PFSK-1 (cell line): Measurements from ENCODE around the gene ADCY6.
A peak's percentile ranks its signal among the peaks of the same experiment; 100 is the strongest.

Source experiments
- FOXP2 ChIP-seq: optimal IDR thresholded peaks from 2 replicates; pipeline ENCODE3; 2011; ENCODE audit warnings: borderline replicate concordance, control low read depth, inconsistent platforms; ENCODE audit not compliant: insufficient read depth; ENCODE audit errors: extremely low read length, extremely low read depth
- POLR2AphosphoS5 ChIP-seq: IDR thresholded peaks from 2 replicates; pipeline ENCODE4 v1.6.1; 2012; ENCODE audit warnings: low read depth, mild to moderate bottlenecking, control low read depth, low read length, moderate library complexity
- REST ChIP-seq, 2 experiments: IDR thresholded peaks; 2 replicates each; pipeline versions ENCODE4 v1.6.1 to v1.8.0; 2011 to 2012; ENCODE audit warnings: low read depth in 2 of 2, low read length in 2 of 2, control low read depth in 1 of 2, inconsistent platforms in 1 of 2, mild to moderate bottlenecking in 1 of 2, moderate library complexity in 1 of 2; ENCODE audit not compliant: insufficient read depth in 1 of 2
- SIN3A ChIP-seq: IDR thresholded peaks from 2 replicates; pipeline ENCODE4 v1.6.1; 2012; ENCODE audit warnings: mild to moderate bottlenecking, low read length, moderate library complexity, borderline replicate concordance; ENCODE audit not compliant: insufficient read depth
- TAF1 ChIP-seq: IDR thresholded peaks from 2 replicates; pipeline ENCODE4 v1.6.1; 2012; ENCODE audit warnings: low read length, control low read depth, borderline replicate concordance; ENCODE audit not compliant: insufficient read depth

ADCY6 gene

GRCh38 chr12:48822711-48823110, 33.8 kb upstream of the ADCY6 start:
- no peak for TF ChIP-seq SIN3A
- TF ChIP-seq FOXP2, result no peak

GRCh38 chr12:48822139-48822538, 33.2 kb upstream of the ADCY6 start:
- TF ChIP-seq FOXP2 (no peak), SIN3A (no peak), REST (IDR thresholded peaks at IDR 0.05; ENCODE audit: insufficient read depth in 1 of 2, low read depth in 2 of 2, low read length in 2 of 2) (no peak), POLR2AphosphoS5 (no peak), TAF1 (no peak)

- TF ChIP-seq FOXP2 (no peak), SIN3A (no peak), POLR2AphosphoS5 (no peak), TAF1 (no peak), REST (IDR thresholded peaks at IDR 0.05; ENCODE audit: insufficient read depth in 1 of 2, low read depth in 2 of 2, low read length in 2 of 2) (no peak)
These were observed 31.3 kb upstream of the ADCY6 start for GRCh38 chr12:48819986-48820725.

GRCh38 chr12:48818831-48819590, 30.1 kb upstream of the ADCY6 start:
- TF ChIP-seq TAF1, result no peak
- TF ChIP-seq FOXP2, result no peak
- TF ChIP-seq SIN3A, result no peak
- TF ChIP-seq POLR2AphosphoS5, result no peak
- no peak for TF ChIP-seq REST (IDR thresholded peaks at IDR 0.05; ENCODE audit: insufficient read depth in 1 of 2, low read depth in 2 of 2, low read length in 2 of 2)

- TF ChIP-seq POLR2AphosphoS5, result peak; percentile 51; the same call in 1 of the 2 replicates
- TF ChIP-seq TAF1, result no peak
These were observed 29.3 kb upstream of the ADCY6 start, which contains the start of gene CACNB3 for GRCh38 chr12:48817873-48818830. Gene CACNB3 (plus strand): TSS chr12:48818496. CDS start chr12:48818930, 434 bp downstream.
